HT-29 (cell line): Measurements from ENCODE around the gene NR3C2. TPM values are rescaled to one million over a fixed set of nuclear protein-coding genes. Genes with fewer than 3 reads are reported as not detected.

Experiments used
- DNase-seq: peaks from one replicate; pipeline ENCODE4 v3.0.0-alpha.2; 2015; ENCODE audit warnings: low spot score
- total RNA-seq: library from RNA; depleted of rRNA; stranded (reverse); fragments of >200 nt; shearing (Covaris generic); gene quantifications from 2 replicates; pipeline ENCODE4 v1.2.3, GENCODE V29; 2014; rRNA removed

Gene NR3C2
- total RNA-seq, result 1.4 and 2.5 TPM in 2 replicates

DNA sequence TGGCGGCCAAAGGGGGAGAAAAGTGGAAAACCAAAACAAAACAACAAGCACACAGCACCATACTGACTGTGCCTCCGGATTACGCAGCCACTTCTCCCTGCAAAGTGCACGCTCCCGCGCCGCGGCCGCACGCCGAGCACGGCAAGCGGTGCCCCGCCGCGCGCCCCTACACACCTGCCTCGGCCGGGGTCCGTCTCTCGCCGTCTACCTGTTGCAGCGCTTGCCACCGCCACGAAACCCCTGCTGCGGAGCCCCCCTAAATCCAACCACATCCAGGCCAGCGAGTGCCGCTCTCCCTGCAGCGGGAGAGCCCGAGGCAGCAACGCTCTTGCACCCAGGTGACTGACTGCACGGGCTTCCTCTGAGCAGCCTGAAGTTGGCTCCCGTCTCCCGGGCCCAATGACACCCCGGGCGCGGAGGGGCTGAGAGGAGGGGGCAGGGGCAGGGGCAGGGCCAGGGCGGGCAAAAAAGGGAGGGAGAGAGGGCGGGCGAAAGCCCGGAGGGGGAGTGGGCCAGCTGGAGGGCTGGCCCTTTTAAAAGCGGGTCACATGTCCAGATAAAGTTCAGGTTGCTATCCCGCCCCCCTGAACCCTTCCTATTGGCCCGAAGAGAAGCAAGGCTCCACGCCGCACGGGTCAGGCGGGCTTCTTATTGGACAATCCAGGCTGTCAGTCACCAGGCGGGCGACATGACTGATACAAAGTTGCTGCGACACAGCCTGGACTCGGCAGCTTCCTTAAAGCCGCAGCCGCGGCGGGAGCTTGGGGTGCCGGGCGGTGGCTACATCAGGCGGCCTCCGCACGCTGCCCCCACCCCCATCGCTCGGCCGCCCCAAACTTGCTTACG is at the start of gene NR3C2:
Gene NR3C2 (minus strand): TSS at position 429 of the 846 bp plus-strand sequence.
- peak; percentile 94 for DNase-seq

DNA sequence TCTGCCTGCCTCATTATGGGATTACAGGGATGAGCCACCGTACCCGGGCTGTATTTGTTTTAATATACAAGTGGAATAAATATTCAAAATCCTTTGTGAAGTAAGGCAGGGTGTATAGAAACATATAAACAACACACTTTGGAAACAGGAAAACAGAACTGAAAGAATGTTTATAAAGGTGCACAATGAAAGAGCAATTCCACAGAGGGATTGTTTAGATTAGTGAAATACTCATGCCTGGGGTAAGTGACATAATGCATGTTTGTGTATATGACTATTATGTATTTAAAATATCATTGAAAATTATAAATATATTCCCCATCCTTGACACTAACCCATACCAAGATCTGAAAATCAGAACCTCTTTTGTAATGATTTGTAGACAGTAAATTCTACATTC is 45.0 kb upstream of the NR3C2 start:
- DNase-seq, result no peak

DNA sequence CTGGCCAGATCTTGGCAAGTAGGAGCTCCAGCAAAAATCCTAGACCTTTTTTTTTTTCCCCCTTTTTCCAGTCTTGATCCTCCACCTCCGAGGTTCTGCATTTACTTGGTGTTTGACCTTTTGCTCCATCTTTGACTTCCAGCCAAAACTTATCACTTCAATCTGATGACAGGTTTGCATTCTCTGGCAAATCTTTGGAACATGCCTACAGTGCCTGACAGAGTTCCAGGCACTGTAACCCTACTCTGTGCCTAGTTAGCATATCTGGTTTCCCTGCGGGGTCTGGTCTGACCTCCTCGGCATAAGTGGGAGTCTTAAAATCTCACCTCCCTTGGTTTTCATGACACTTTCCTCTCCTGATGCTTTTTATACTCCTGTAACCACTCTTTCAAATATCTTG is 39.4 kb upstream of the NR3C2 start:
- no peak for DNase-seq

DNA sequence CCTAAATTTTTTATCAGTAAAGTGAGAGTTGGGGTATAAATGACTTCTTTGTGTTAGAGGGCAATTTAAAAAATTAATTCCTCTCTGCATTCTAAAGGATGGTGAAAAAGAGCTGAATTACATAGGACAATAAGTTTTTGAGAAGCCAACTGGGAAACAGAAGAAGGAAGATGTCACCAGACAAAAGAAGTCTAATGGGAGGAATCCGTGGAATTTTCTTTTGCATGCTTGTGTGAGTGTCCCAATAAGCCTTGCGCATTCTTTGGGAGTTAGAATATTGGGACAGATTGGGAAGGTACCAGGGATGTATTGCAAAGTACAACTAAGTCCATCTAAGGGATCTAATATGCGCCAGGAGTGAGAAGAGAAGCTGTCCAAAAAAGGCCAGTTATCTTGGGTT is 35.1 kb upstream of the NR3C2 start:
- DNase-seq, result no peak

DNA sequence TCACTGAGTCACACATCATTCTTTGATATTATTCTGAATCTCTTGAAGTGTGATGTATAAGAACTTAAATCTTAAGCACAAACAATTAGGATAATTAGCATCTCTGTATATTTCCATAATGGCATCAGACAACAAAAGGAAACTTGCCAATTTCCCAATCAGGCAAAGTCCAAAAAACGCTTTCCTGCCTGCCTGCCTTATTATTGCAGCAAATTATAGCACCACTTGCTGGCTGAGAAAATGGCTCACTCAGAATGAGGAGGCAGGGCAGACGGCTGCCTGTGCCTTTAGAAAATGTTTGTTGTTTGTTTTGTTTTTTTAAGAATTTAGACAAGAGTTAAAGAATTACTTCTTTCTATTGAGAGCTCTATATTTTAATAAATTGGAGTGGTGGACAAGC is 27.7 kb upstream of the NR3C2 start:
- no peak for DNase-seq

DNA sequence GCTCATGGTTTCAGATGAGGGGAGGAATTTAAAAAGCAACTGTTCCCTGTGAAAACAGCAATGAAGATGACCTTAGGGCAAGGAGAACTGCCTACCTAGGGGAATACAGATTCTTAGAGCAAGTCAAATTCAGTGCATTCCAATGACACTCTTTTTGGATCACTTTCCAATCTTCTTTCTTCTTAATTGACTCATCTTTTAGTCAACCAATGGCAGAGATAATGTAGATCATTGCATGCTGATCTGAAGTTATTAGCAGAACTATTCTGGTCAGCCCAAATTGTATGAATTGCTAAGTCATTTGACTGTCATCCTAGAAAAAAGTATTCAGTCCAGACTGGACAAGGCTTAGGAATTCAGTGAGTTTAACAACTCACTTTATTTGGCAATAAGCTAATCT is 12.6 kb upstream of the NR3C2 start:
- no peak for DNase-seq

DNA sequence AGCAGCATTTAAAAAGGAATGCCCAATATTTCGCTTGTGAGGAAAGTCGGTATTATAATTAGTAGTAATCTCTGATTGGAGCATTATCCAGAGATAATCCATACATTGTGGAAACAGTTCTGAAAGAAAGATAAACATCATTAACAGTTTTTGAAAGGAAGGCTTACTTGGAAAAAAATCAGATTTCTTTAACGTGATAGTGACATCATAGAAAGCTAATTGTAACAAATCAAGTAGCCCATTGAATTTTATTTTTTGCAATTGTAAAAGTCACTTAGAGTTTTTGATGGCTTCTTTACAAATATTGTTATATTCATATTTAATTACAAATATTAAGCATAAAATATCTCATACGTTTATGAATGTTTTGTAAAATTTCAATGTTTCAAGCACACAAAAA is 11.6 kb upstream of the NR3C2 start:
- no peak for DNase-seq

DNA sequence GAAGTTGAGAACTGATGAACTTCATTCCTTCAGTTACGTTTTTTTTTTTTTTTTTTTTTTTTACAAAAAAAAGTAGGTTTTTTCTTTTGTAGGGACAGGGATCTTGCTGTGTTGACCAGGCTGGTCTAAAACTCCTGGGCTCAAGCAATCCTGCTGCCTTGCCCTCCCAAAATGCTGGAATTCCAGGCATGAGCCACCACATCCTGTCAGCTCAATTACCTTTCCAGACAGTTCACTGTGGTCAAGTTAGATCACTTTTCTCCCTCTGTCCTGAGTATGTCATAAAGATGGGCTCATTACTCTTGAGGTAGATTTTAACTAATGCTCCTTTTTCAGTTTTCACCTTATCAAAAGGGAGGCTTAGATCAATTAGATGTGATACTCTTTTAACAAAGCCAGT is 10.8 kb upstream of the NR3C2 start:
- no peak for DNase-seq

DNA sequence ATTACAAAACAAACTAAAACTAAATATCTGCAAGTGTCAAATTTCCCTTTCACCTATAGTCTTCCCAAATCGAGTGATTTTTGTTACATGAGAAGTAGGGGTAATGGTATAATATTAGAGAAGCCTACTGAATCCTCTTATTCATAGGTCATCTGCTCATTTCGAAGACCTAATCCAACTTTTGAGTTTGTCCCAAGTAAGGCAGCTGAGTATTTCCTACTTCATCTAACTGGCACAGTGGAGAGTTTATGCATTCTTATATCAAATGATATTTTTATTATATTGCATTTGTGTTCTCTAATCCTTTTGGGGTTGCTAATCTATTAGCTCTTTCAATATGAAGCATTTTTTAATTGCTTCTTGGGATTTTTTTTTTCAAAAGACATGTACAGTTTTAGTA is 7.7 kb upstream of the NR3C2 start:
- no peak for DNase-seq

DNA sequence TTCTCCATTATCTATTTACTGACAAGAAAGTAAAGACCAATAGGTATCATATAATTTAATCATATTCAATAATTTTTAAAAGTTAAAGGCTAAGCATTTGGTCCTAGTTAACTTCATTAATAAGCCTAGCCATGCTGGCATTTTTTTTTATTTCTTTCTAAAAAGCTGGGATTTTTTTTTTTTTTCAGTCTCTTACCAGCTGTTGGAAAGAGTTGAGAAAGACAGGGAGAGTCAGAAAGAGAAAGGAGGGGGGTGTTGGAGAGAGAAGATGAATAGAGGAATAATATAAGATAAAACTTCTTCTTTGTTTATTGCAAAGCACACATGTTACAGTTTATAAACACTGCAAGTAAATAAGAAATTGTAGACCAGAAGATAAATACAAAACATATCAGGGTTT is 5.9 kb upstream of the NR3C2 start:
- no peak for DNase-seq

DNA sequence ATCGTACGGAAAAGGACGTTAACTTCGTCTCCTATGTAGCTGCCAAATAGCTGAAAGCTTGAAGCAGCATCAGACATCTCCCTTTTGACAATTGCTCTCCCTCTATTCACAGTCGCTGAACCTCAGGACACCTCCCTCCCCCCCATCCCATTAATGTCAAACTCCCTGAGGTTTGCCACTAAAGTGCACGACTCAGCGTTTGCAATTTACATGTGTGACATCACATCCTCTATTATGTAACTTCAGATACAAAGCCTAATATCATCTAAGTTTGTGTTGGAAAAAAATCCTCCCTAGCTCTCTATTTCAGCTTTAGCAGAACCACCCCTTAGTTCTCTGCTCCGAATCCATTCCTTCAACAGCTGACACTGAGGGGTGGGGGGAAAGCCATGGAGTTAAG is 5.5 kb upstream of the NR3C2 start:
- DNase-seq, result no peak

DNA sequence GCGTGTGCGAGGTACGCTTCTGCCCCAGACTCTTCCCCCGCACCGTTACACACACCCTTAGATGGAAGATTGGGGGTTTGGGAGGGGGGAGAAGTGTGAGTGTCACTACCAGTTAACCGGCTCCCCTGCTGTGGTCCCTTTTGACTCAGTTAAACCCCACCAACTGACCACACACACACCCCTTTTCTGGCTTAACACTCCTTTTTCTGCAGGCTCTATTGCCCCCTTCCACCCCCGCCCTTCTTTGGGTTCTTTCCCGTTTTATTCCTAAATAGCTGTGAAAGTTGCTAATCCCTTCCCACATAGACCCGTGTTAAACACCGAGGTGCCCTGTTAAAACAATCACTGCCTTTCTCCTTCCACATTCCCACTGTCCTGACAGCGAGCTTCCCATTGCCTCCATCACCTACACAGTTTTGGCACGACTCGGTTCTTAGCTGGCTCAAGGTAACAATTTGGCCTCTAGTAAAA is 3.7 kb upstream of the NR3C2 start:
- no peak for DNase-seq

DNA sequence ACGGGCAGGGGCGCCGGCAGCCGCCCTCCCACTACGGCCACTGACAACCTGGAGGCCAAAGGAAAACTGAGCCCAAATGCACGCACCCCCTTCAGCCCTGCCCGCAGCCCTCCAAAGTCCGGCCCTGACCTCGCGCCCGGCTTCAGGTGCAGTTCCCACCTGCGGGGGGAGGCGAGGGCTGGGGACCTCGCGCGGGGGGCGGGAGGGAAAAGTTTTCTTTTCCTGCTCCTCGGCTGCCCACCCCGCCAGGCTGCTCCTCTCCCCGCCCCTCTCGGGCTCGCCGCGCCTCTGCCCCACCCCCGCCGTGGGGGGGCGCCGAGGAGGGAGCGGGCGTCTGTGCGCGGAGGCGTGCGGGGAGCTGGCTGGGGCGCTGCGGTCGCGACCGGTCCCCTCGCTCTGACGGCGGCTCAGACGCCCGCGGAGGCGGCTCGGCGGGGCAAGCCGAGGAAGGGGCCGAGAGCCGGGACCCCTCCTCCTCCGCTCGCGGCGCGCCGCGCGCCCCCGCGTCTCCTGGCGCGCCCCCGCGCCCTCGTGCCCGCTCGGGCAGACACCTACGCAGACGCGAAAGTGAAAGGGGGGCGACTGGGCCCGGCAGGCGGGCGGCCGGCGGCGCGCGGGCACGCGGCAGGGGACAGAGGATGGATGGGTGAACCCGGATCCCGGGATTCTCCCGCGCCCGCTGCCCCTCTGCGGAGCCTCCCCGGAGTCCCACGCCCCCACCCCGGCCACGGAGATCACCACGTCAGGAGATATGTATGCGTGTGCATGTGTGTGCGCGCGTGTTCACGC is 3.1 kb upstream of the NR3C2 start:
- peak; percentile 17 for DNase-seq

DNA sequence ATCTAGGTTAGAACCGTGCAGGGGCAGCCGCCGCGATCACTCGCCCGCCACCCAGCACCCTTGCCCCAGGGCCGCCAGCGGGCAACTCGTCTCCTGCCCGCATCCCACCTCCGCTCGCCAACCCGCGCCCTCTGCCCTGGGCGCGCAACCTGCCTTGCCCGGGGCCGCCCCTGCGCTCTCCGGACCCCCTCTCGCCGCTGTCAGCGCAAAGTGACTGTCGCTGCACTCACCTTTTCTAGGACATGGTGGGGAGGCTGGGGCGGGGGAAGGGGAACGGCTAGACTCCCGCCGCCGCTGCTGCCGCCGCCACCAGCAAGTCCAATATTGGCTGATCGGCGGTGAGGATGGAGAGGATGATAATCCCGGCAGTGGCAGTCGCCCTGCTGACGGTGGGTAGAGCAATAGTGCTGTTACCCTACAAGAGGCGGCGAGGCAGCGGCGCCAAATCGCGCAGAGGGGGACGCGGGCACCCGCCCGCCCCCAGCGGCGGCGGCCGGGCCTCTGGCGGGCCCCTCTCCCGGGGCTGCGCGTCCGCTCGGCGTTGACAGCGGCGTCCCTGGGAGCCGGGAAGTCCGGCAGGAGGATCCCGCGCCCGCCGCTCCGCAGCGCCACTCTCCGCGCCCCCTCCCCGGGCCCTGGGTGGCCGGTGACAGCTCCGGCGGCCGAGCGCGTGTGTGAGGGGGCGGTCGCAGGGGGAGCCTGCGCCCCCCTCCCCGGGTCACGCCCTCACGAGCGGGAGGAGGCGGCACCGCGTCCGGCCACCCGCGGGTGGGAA is 2.3 kb upstream of the NR3C2 start:
- DNase-seq, result no peak

DNA sequence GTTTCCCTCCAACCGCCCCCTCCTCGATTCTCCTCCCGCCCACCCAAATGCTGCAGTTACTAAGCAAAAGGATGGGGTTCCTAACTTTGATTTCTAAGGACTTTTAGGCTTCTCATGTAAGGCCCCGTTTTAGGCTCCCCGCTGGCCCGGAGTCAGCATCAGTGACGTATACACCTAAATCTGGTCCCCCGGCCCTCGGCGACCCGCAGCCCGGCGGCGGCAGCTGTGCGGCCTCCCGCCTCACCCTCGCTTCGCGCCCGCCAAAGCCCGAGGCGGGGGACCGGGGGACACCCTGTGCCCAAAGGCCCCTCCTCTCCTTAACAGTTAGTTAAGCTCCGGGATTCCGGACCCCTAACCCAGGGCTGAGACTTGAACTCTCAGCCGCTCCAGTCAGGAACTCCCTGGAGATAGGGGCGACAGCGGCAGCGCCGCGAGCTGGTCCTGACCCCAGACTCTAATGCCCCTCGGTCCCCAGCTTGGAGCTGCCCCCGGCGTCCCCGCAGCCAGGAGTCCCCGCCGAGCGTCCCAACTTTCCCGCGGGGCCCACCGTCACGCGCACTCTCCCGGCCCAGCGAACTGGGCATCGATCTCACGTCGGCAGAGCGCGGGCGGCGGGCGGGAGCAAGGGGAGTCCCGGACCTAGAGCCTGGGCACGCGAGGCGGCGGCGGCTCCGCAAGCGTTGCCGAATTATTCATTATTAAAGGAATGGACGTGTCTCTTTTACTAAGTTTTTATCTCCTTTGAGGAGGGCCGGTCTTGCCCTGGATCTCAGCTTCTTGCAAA is 1.5 kb upstream of the NR3C2 start:
- no peak for DNase-seq

DNA sequence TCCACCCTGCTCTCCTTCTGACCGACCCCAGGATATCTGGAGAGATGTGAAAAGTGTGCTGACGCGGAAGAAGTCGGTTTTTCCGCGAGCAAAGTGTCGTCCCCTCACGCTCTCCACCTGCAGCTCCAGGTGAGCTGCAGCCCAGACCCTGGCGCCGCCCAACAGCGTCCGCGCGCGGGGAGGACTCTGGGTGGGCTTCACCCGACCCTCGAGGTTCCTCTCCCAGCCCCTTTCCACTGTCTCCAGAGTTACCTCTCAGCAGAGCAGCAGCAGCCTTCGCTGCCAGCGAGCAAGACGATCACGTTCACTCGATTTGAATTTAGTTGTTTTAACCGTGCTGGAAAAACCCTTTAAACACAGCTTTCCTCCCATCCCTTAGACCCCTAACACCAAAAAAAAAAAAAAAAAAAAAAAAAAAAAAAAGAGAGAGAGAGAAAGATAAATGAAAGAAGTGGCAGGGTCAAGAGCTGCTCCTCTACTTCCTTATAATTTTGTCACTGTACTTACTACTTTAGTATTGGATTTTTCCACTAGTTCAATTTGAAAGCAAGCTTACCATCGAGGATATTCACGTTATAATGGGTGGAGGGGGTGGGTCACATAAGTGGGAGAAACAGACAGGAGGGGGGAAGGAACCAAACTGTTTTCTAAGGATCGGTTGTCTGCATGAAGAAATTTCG is 758 bp upstream of the NR3C2 start:
- DNase-seq, result peak; percentile 17

DNA sequence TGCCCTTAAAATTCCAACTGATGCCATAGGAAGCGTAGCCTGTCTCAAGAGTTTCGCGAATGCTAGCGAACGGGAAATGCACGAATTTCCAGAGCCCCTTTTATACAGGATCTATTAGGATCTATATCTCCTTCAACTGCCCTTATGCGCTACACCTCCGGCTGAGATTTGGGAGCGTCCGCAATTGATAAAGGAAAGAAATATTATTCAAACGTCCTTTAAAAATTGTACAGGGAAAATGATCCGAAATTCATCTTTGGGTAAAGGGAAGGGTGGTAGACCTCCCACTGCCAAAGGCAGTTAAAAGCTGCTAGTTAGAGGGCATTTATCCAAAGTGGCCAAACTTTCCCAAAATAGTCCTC is 609 bp downstream of the NR3C2 start:
- no peak for DNase-seq

DNA sequence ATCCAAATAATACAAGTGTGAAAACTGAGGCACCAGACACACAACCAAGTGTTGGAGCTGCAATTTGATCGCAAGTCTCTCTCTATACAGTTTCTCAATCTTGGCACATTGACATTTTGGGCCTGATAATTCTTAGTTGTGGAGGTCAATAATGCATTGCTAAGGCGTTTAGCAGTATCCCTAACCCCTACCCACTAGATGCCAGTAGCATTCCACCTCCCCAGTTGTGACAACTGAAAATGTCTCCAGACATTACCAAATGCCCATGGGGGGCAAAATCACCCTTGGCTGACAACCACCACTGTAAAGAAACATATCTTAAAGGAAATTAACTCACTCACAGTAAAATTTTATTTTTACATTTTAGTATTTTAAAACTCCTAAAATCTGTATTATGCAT is 4.2 kb downstream of the NR3C2 start:
- no peak for DNase-seq

DNA sequence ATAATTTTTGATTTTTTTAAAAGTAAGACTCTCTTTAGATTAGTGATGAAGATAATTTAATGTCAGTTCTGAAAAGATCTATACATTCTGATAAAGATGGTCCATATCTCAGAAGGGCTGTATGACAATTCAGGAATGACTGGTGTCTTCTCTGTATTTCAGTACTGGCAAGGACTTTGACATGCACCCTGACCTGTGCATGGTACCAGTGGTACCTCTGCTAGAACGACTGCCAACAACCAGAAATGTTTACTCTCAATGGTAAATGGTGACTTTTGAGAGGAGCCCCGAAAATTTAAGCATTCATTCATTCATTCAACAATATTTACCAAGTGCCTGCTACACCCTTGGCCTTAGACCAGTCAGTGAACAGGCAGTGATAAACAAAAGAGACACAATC is 4.8 kb downstream of the NR3C2 start:
- no peak for DNase-seq

DNA sequence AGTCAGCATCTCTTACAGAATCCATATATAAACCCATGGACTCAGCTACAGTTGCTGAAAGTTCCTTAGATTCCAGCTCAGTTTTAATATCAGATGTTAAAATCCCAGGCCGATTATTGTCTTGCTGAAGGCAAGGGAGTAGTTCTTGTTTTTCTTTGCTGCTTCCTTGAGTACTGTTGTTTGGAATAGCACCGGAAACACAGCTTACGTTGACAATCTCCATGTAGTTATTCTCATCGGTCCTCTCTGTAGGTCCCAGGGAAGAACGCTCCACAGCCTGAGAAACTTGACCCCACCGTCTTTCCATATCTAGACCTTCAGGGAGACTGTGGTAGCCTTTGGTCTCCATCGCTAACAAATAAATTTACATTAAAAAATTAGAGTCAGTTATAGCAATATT is 5.7 kb downstream of the NR3C2 start:
- DNase-seq, result no peak
